ENCODE results near the gene AP1G1.
"Not testable (repeated sequence)": the region's sequence is repeated elsewhere in the genome, so short reads cannot be mapped to it uniquely, and the experiment has no call there.

Gene AP1G1

GRCh38 chr16:71810155-71810530, 1.5 kb upstream of the AP1G1 start:
- not testable (repeated sequence) for DNase-seq (ENCODE audit: low read depth, low spot score)

GRCh38 chr16:71807905-71808592, 585 bp downstream of the AP1G1 start:
- DNase-seq (ENCODE audit: low read depth, low spot score), result no peak

GRCh38 chr16:71803305-71803690, 5.3 kb downstream of the AP1G1 start:
- DNase-seq (ENCODE audit: low read depth, low spot score), result no peak

- no peak for DNase-seq (ENCODE audit: low read depth, low spot score)
Measured at GRCh38 chr16:71796501-71797097, 12.0 kb downstream of the AP1G1 start.

GRCh38 chr16:71794943-71795342, 13.7 kb downstream of the AP1G1 start:
- DNase-seq (ENCODE audit: low read depth, low spot score), result no peak

- no peak for DNase-seq (ENCODE audit: low read depth, low spot score)
Measured at GRCh38 chr16:71794018-71794417, 14.6 kb downstream of the AP1G1 start.

- no peak for DNase-seq (ENCODE audit: low read depth, low spot score)
Measured at GRCh38 chr16:71792176-71792575, 16.5 kb downstream of the AP1G1 start.

GRCh38 chr16:71790329-71790728, 18.3 kb downstream of the AP1G1 start:
- not testable (repeated sequence) for DNase-seq (ENCODE audit: low read depth, low spot score)

- no peak for DNase-seq (ENCODE audit: low read depth, low spot score)
Measured at GRCh38 chr16:71789136-71789535, 19.5 kb downstream of the AP1G1 start.

- DNase-seq (ENCODE audit: low read depth, low spot score), result no peak
Measured at GRCh38 chr16:71788578-71788977, 20.1 kb downstream of the AP1G1 start.

- not testable (repeated sequence) for DNase-seq (ENCODE audit: low read depth, low spot score)
Measured at GRCh38 chr16:71785143-71785542, 23.5 kb downstream of the AP1G1 start.

- no peak for DNase-seq (ENCODE audit: low read depth, low spot score)
Measured at GRCh38 chr16:71784093-71784492, 24.5 kb downstream of the AP1G1 start.

- no peak for DNase-seq (ENCODE audit: low read depth, low spot score)
Measured at GRCh38 chr16:71781741-71782140, 26.9 kb downstream of the AP1G1 start.

GRCh38 chr16:71780521-71781089, 28.0 kb downstream of the AP1G1 start:
- DNase-seq (ENCODE audit: low read depth, low spot score), result no peak

- DNase-seq (ENCODE audit: low read depth, low spot score), result no peak
Measured at GRCh38 chr16:71778780-71779179, 29.9 kb downstream of the AP1G1 start.

- no peak for DNase-seq (ENCODE audit: low read depth, low spot score)
Measured at GRCh38 chr16:71777329-71777728, 31.3 kb downstream of the AP1G1 start.

- no peak for DNase-seq (ENCODE audit: low read depth, low spot score)
Measured at GRCh38 chr16:71775949-71776348, 32.7 kb downstream of the AP1G1 start.

- no peak for DNase-seq (ENCODE audit: low read depth, low spot score)
Measured at GRCh38 chr16:71771571-71771970, 37.1 kb downstream of the AP1G1 start.

- DNase-seq (ENCODE audit: low read depth, low spot score), result no peak
Measured at GRCh38 chr16:71769222-71769621, 39.4 kb downstream of the AP1G1 start.

- no peak for DNase-seq (ENCODE audit: low read depth, low spot score)
Measured at GRCh38 chr16:71767060-71767900, 41.4 kb downstream of the AP1G1 start.

GRCh38 chr16:71762186-71762585, 46.4 kb downstream of the AP1G1 start:
- no peak for DNase-seq (ENCODE audit: low read depth, low spot score)

- DNase-seq (ENCODE audit: low read depth, low spot score), result no peak
Measured at GRCh38 chr16:71761097-71761496, 47.5 kb downstream of the AP1G1 start.

Data from iPS DF 19.7 (cell line).